GM21717 (cell line): ENCODE results near the gene NDUFA8.

Experiments
- ATAC-seq: cut with Tn5 transposase; IDR thresholded peaks from one replicate; pipeline ENCODE4 v1.9.1; 2021; ENCODE audit warnings: mild to moderate bottlenecking, moderate library complexity; ENCODE audit not compliant: unreplicated experiment

The NDUFA8 gene

GRCh38 chr9:122138560-122139268 lies 20.9 kb downstream of the NDUFA8 start:
- ATAC-seq: no peak

DNA sequence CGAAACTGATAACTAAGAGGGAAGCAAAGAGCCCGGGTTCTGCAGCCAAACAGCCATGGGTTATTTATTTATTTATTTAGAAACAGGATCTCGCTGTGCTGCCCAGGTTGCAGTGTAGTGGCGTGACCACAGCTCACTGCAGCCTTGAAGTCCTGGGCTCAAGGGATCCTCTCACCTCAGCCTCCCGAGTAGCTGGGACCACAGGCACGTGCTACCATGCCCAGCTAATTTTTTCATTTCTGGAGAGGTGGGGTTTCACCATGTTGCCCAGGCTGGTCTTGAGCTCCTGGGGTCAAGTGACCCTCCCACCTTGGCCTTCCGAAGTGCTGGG lies 24.1 kb downstream of the NDUFA8 start:
- ATAC-seq: no peak

DNA sequence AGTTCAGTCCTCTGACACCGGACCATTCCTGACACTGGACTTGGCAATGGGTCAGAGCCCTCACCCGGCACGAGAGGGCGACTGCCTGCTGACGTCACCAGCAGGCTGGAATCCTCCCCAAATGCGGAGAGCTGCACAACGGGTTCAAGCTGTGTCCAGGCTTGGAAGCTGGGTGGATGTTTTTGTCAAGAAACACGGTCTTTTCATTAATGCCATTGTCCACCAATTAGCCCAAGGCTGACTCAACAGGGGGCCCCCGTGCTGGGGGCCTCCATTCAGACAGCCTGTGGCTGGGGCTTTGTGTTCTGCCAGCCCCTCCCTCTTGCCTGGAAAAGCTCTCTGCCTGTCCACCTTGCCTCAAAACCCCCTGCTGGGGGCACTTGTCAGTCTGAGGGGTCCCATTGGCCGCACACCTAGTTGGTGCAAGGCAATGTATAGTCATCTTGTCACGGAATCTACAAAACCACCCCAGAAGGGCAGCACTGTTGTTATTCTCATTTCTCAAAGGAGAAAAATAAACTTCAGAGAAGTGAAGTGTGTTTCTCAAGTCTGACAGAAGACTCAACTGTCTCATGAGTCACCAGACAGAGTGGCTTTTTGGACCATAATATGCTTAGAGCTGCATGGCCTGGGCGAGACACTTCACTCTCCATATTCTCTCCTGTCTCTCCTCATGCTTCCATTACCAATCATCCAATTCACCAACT lies 24.6 kb downstream of the NDUFA8 start:
- no peak for ATAC-seq

DNA sequence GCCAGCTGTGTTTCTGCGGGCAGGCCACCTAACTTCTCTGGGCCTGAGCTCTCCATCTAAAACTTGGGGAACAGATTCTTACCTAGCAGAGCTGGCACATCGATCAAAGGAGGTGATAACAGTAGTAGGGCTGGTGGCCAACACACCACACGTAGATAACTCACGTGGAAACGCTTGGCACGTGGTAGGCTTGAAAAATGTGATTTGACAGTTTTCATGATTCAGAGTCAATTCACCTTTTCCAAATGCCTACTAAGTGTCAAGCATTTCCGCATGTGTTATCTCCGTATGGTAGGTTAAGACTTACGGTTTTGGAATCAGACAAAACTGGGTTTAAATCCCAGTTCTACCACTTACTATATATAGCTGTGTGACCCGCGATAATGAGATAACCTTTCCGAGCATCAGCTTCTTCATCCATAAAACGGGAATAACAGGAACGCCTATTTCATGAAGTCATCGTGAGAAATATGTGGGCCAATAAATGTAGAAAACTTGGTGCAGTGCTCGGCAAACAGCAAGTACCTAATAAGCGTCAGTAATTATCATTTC lies 25.5 kb downstream of the NDUFA8 start:
- no peak for ATAC-seq

GRCh38 chr9:122133263-122133983 lies 26.2 kb downstream of the NDUFA8 start:
- ATAC-seq: no peak

DNA sequence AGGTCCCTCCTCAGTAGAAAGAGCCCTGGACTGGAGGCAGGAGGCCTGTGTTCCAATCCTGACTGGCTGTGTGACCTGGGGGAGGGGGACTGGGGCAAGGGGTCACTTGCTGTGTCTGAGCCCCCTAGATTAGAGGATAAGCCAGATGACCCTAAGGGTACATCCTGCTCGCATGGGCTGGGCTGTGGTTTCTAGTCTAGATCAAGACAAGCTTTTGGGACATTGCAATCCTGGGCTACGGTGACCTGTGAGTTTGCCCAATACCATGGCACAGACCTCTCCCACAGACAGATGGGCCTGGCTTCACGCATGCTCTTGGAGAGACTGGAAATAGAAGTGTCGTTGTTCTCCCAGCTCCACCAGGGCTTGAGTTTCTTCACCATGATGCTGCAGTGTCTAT lies 27.0 kb downstream of the NDUFA8 start:
- no peak for ATAC-seq

DNA sequence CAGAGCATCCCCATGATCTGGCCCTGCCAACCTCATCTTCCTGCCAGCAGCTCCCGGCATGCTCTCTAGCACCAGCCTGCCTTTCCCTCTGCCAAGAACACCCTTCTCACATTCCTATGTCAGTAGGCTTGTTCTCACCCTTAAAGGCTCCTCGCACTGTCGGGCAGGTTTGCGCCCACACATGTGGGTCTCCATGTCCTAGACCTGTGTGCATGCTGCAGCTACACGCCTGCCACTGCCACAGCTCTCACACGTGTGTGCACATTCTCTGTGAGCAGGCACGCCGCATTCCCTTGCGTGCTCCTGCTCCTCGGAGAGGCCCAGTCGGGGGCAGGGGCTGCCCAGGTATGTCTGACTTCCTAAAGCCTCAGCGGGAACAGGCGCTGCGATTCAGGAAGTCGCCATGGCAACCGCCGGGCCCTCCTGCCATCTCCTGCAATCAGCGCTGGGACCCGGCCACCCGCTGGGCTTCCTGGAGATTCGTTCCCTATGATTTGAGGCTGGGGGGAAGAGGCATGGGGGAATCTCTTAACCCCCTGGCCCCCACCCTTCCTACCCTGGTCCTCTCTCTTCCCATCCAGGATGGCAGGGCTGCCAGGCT lies 28.1 kb downstream of the NDUFA8 start:
- ATAC-seq: no peak

GRCh38 chr9:122130837-122131236 lies 28.7 kb downstream of the NDUFA8 start:
- ATAC-seq: no peak

DNA sequence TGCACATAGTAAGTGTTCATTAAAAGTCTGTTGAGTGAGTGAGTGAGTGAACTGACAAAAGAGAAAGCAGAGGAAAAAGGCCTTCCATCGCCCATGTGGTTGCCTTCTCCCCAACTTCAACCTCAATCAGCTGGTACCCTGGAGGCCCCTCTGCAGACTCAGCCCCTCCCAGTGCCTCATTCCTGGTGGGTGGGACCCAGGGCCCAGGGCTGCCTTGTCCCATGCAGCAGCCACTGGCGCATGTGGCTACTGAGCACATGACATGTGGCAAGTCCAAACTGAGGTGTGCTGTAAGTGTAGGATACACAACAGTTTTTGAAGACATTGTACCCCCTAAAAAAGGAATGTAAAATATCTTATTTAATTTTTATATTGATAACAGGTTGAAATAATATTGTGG lies 29.6 kb downstream of the NDUFA8 start:
- ATAC-seq: no peak

DNA sequence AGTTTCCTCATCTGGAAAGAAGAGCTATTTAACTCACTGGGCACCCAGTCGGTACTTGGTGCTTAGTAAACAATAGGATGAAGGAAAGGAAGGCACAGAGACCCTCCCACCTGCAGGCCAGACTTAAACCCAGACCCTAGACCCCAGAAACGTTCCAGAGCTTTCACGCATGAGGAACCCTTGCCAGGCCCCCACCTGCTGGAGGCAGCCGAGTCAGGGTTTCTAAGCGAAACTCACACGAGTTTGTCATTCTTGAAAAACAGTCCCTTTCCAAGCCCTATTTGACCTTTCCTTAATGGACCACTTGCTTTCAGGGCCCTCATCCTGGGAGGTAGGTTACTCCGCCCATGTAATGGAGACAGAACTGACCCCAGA lies 30.6 kb downstream of the NDUFA8 start:
- ATAC-seq: no peak

GRCh38 chr9:122128007-122128968 lies 31.3 kb downstream of the NDUFA8 start:
- no peak for ATAC-seq

GRCh38 chr9:122127396-122127798 lies 32.2 kb downstream of the NDUFA8 start:
- no peak for ATAC-seq

- ATAC-seq: no peak
Measured at GRCh38 chr9:122126331-122127261, 33.0 kb downstream of the NDUFA8 start.

DNA sequence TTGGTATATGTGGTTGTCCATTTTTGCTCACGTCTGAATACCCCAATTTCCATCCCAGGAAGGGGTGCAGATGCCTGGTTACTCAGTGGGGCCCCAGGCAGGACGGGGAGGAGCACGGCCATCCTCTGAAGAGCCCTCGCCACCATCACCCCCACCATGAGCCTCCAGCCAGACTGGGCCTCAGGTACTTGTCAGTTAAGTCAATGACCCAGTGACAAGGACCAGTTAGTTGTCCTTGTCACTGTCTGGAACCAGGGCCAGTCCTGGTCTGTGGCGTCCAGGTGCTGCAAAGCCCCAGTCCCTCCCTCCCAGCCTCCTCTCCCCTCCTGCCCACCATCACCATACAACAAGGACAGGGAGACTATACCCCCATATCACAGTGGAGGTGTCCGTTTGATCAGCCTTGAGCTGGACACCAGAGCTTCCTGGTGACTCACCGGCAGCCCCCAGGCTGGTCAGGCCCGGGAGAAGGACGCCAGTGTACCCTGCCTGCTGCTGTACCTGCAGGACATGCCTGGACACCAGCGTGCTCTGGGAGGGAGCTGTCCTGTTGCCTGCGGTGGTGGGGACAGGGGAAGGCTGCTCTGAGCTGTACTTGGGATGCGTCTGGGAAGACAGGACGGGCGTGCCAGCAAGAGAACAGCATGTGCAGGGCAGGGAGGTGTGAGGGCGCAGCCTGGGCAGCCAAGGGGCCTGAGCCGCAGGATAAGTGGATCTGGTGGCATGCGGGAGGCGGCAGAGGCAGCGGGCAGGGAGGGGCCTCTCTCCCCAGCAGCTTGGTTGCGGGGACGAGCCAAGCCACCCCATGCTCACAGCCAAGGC lies 33.9 kb downstream of the NDUFA8 start:
- ATAC-seq: no peak

DNA sequence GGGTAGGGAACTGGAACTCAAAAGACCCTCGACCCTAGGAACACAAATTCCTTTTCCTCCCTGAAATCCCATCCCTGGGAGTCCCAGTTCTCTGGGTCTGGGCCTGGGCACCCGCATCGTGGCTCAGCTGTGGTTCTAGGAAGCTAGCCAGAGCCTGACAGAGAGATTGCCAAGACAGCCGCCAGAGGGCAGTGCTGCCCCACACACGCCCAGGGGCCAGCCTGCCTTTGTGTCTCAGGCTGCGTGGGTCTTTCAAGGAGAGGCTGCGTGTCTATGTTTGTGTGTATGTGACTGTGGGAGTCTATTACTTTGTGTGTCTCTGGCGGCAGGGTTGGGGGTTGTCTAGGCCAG lies 34.4 kb downstream of the NDUFA8 start:
- ATAC-seq: peak; percentile 47

- ATAC-seq: no peak
Measured at GRCh38 chr9:122124528-122124927, 35.1 kb downstream of the NDUFA8 start.

- no peak for ATAC-seq
Measured at GRCh38 chr9:122124048-122124447, 35.5 kb downstream of the NDUFA8 start.

DNA sequence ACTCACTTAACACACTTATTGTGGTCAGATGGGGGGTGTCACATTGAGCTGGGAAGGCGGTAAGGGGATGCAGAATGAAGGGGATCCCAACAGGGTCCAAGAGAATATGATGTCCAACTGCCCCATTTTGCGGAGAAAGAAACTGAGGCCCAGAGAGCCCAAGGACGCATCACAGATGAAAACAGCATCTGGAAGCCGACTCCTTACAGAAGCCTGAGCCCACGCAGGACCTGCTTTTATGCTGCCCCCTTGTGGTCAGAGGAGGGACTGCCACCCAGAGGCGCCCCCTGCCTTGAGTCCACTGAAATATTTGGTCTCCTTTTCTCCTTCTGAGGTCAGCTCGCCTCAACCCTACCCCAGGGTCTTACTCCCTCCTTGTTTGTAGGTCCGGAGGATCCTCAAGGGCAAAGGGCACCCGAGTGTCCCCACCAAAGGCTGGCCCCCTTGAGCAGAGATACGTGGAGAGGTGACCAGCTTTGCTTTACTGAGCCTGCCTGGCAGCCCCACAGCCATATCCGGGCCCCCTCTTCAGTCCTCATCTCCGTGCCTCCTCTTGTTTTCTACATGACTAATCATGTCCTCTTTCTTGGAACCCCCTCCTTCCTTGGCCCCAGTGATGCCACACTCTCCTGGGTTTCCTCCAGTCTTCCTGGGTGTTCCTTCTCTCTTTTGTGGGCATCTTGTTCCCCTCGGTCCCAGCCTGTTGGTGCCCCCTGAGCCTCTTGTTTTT lies 36.5 kb downstream of the NDUFA8 start:
- ATAC-seq: no peak
